ENCODE data around the gene MB21D2.

The MB21D2 gene

DNA sequence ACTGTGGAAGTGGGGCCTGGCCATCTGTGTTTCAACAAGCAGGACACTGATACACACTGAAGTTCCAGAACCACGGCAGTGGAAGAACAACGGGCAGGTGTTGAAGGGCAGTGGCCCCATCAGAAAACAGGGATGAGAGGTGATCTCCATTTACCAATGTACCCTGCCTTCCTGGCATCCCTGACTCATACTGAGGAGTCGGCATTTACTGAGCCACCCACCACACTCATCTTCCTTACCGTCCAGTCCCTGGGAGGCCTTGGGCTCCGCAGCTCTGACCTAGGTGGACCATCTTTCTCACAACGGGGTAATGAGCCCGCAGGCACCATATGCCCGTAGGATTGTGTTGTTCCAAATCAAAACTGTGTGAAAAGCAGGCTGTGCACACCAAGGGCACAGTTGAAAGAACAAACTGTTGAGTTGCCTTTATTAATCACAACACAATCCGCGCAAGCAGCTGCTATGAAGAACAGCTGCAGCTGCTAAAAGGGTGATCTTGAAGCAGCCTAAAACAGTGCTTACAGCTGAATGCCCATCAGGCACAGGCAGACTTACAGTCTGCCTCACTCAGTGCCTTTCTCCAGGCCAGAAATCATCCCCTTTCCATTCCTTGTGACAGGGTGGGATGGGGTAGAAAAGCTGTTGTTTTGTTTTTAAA is 12.9 kb downstream of the MB21D2 start:
- TF ChIP-seq, protein P1, sequence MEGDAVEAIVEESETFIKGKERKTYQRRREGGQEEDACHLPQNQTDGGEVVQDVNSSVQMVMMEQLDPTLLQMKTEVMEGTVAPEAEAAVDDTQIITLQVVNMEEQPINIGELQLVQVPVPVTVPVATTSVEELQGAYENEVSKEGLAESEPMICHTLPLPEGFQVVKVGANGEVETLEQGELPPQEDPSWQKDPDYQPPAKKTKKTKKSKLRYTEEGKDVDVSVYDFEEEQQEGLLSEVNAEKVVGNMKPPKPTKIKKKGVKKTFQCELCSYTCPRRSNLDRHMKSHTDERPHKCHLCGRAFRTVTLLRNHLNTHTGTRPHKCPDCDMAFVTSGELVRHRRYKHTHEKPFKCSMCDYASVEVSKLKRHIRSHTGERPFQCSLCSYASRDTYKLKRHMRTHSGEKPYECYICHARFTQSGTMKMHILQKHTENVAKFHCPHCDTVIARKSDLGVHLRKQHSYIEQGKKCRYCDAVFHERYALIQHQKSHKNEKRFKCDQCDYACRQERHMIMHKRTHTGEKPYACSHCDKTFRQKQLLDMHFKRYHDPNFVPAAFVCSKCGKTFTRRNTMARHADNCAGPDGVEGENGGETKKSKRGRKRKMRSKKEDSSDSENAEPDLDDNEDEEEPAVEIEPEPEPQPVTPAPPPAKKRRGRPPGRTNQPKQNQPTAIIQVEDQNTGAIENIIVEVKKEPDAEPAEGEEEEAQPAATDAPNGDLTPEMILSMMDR (IDR thresholded peaks at IDR 0.05; ENCODE audit: extremely low read depth, missing control alignments), result no peak
- DNase-seq (ENCODE audit: low spot score), result no peak

- TF ChIP-seq, protein P1 (IDR thresholded peaks at IDR 0.05; ENCODE audit: extremely low read depth, missing control alignments), result no peak
- DNase-seq (ENCODE audit: low spot score), result no peak
These were observed 15.1 kb downstream of the MB21D2 start for GRCh38 chr3:192902549-192902948.

GRCh38 chr3:192901435-192901834 is 16.2 kb downstream of the MB21D2 start:
- TF ChIP-seq, protein P1 (IDR thresholded peaks at IDR 0.05; ENCODE audit: extremely low read depth, missing control alignments), result no peak
- no peak for DNase-seq (ENCODE audit: low spot score)

- TF ChIP-seq, protein P1 (IDR thresholded peaks at IDR 0.05; ENCODE audit: extremely low read depth, missing control alignments), result no peak
- no peak for DNase-seq (ENCODE audit: low spot score)
These were observed 18.1 kb downstream of the MB21D2 start for GRCh38 chr3:192899540-192899982.

DNA sequence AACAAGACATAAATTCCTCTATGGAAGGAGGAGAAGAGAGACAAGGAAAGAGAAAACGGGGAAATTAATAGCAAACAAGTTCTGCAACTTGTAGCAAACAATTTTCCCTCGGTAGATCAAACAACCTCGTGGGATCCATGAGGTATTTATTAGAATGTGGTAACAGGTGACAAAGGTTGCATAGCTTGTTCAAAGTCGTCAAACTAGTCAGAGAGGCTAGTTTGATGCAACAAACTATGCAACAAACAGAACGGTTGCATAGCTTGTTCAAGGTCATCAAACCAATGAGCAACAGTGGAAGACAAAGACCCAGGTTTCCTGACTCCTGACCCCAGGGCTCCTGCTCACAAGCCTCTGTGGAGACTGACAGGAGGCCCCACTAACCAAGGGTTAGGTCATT is 20.7 kb downstream of the MB21D2 start:
- TF ChIP-seq, protein P1 (IDR thresholded peaks at IDR 0.05; ENCODE audit: extremely low read depth, missing control alignments), result no peak

GRCh38 chr3:192896208-192896607 is 21.4 kb downstream of the MB21D2 start:
- no peak for DNase-seq (ENCODE audit: low spot score)
- TF ChIP-seq, protein P1 (IDR thresholded peaks at IDR 0.05; ENCODE audit: extremely low read depth, missing control alignments), result no peak

More for the DNA sequence above, 20.7 kb downstream of the MB21D2 start:
- DNase-seq (ENCODE audit: low spot score), result no peak

- TF ChIP-seq, protein P1 (IDR thresholded peaks at IDR 0.05; ENCODE audit: extremely low read depth, missing control alignments), result no peak
- no peak for DNase-seq (ENCODE audit: low spot score)
These were observed 23.0 kb downstream of the MB21D2 start for GRCh38 chr3:192894676-192895075.
